ENCODE results near the gene MORN3. TPM values are rescaled to one million over a fixed set of nuclear protein-coding genes. Genes with fewer than 3 reads are reported as not detected.
A peak's percentile ranks its signal among the peaks of the same experiment; 100 is the strongest.
"Not testable (repeated sequence)": the region's sequence is repeated elsewhere in the genome, so short reads cannot be mapped to it uniquely, and the experiment has no call there.

The MORN3 gene, protein sequence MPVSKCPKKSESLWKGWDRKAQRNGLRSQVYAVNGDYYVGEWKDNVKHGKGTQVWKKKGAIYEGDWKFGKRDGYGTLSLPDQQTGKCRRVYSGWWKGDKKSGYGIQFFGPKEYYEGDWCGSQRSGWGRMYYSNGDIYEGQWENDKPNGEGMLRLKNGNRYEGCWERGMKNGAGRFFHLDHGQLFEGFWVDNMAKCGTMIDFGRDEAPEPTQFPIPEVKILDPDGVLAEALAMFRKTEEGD
- total RNA-seq (2014; rRNA removed), result 0.06 TPM in 1 of 2 replicates, not detected in the other
- polyA plus RNA-seq (2012), result 0.29 TPM

- no peak for DNase-seq (ENCODE audit: low read depth)
Measured at GRCh38 chr12:121669521-121669900, at the start of gene MORN3. MORN3 (minus strand) TSS chr12:121669654; CDS start chr12:121669483, 171 bp downstream.

DNA sequence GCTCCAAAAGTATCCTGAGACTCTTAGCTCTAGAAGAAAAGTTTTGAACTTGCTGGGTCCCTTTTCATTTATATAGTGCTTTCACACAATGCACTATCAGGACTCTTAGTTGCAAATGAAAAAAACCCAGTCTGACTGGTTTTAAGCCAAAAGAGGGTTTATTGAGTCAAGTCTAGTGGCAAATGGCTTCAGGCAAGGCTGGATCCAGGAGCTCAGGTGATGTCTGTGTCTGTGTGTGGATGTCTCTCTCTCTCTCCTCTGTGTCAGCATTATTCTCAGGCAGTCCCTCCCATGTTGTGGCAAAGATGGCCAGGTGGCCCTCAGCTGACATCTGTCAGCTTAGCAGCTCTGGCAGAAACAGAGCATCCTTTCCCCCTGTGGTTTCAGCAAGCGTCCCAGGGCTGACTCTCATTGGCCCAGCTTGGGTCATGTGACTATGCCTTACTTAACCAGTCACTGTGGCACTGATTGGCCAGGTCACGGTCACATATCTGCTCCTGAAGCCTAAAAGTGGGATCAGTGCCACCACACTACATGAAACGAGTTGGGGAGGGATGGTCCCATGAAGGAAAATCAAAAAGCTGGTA, 49.3 kb upstream of the MORN3 start:
- DNase-seq (ENCODE audit: low read depth), result no peak

DNA sequence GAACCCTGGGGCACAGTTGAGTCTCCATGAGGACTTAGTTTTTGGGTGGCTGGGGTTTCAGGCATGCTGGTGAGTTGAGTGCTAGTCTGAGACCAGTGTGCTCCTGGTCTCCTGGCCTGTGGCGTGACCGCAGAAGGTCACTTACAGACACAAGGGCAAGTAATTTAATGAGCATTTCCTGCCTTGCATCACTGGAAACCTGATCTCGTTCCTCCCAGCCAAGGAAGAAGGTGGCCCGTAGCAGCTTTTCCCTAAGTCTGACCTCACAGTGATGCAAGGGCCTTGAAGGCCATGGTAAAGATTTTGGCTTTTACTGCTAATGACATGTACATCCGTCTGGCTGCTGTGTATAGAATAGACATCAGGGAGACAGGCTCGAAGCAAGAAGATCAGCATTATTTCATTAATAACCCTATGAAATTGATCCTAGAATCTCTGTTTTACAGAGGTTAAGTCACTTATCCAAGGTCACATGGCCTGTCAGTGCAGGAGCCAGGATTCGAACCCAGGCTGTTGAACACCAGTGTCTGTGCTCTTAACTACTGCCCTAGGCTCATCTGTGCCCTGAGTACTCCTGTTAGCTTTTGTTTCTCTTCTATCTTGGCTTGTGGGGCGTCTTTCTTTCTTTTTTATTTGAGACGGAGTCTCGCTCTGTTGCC, 47.7 kb upstream of the MORN3 start:
- peak; percentile 96 for DNase-seq (ENCODE audit: low read depth)

GRCh38 chr12:121715862-121716435, 46.5 kb upstream of the MORN3 start:
- DNase-seq (ENCODE audit: low read depth), result no peak

DNA sequence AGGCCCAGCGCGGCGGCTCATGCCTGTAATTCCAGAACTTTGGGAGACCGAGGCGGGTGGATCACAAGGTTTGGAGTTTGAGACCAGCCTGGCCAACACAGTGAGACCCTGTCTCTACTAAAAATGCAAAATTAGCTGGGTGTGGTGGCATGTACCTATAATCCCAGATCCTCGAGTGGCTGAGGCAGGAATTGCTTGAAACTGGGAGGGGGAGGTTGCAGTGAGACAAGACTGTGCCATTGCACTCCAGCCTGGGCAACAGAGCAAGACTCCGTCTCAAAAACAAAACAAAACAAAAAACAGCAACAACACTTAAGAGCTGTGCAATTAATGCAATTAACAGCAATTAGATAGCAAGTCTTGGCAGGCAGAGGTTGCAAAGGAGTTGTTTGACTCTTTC, 45.6 kb upstream of the MORN3 start:
- DNase-seq (ENCODE audit: low read depth), result not testable (repeated sequence)

GRCh38 chr12:121713793-121714192, 44.3 kb upstream of the MORN3 start:
- no peak for DNase-seq (ENCODE audit: low read depth)

DNA sequence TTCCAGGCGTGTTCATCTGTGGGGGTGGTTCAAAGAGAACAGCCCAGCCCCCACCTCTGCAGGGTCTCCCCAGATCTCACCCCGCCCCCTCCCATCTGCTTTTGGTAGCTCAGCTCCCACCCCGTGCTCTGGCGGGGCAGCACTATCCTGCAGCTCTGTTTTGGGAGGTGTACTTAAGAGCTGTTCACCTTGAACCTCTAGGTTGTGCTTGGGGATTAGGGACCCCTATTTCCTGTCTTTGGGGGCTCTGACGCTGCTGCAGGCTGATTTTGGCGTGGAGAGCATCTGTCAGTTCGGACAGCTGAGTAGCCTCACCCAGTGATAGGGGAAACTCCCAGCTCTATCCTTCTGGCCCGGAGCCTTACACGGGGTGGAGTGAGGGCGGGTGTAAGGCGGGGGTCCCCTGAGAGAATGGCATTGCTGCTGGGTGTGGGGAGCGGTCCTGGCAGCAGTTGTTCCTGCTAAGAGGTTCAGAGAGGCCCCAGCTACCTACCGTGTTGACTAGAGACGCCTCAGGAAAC, 43.9 kb upstream of the MORN3 start:
- peak; percentile 40 for DNase-seq (ENCODE audit: low read depth)

DNA sequence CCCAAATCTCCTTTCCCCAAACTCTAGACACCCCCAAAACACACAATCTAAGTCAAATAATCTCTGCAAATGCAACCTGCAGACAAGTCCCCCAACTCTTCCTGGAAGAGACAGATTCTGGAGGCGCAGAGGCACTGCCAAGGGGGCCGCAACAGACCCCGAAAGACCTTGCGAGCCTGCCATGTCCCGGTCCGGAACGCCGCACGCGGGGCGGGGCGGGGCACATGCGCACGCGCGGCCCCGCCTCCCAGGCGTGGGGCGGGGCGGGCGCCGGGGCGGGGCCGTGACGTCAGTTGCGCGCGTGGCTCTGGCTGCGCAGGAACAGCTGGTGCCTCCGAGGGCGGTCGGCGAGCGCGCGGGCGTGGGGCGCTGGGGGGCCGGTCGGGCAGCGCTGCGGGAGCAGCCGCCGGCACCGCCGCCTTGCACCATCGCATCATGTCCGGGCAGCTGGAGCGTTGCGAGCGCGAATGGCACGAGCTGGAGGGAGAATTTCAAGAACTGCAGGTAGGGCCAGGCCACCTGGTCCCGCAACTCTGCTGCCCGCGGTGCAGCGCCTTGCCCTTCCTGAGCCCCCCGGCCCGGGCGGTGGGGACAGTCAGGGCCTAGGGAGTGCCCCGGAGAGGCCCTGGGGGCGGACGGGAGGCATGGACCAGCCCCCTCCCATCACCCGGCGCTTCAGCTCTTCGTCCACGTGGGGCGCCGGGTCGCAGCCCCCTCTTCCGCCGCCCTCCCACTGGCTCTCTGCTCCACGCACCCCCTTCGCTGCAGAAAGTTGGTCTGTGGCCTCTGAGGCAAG, 43.2 kb upstream of the MORN3 start, which contains the start of gene TMEM120B:
TSS of gene TMEM120B (plus strand) at position 292 of the 796 bp plus-strand sequence. CDS start at position 436, 144 bp downstream.
- peak; percentile 75 for DNase-seq (ENCODE audit: low read depth)

- peak; percentile 97 for DNase-seq (ENCODE audit: low read depth)
Measured at GRCh38 chr12:121712190-121712460, 42.7 kb upstream of the MORN3 start.

DNA sequence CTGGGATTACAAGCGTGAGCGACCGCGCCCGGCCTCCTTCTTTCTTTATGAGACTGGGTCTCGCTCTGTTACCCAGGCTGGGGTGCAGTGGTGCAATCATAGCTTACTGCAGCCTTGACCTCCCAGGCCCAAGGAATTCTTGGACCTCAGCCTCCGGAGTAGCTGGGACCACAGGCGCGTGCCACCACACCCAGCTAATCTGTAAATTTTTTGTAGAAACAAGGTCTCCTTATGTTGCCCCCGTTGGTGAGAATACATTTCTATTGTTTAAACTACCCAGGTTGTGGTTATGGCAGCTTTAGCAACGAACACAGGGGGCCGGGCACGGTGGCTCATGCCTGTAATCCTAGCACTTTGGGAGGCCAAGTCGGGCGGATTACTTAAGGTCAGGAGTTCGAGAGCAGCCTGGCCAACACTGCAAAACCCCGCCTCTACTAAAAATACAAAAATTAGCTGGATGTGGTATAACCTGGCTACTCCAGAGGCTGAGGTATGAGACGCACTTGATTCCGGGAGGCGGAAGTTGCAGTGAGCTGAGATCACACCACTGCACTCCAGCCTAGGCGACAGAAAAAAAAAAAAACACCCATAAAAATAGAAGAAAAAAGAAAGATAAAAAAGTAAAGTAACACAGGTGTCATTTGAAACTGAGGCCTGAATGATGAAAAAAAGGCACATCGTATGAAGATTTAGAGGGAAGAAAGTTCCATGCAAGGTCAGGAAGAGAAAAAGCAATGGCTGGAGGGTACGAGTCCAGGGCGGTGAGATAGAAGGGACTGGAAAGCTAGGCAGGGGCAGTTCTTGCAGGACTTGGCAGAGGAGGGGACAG, 42.1 kb upstream of the MORN3 start:
- peak; percentile 35 for DNase-seq (ENCODE audit: low read depth)

GRCh38 chr12:121709478-121709961, 40.1 kb upstream of the MORN3 start:
- peak; percentile 68 for DNase-seq (ENCODE audit: low read depth)

DNA sequence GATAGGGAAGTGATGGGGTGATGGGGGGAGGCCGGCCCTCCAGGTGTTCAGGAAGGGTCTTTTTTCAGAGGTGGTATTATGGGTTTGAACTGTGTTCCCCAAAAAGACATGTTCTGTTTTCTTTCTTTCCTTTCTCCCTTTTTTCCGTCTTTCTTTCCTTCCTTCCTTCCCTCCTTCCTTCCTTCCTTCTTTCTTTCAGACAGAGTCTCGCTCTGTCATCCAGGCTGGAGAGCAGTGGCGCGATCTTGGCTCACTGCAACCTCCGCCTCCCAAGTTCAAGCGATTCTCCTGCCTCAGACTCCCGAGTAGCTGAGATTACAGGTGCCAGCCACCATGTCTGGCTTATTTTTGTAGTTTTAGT, 39.6 kb upstream of the MORN3 start:
- DNase-seq (ENCODE audit: low read depth), result not testable (repeated sequence)

DNA sequence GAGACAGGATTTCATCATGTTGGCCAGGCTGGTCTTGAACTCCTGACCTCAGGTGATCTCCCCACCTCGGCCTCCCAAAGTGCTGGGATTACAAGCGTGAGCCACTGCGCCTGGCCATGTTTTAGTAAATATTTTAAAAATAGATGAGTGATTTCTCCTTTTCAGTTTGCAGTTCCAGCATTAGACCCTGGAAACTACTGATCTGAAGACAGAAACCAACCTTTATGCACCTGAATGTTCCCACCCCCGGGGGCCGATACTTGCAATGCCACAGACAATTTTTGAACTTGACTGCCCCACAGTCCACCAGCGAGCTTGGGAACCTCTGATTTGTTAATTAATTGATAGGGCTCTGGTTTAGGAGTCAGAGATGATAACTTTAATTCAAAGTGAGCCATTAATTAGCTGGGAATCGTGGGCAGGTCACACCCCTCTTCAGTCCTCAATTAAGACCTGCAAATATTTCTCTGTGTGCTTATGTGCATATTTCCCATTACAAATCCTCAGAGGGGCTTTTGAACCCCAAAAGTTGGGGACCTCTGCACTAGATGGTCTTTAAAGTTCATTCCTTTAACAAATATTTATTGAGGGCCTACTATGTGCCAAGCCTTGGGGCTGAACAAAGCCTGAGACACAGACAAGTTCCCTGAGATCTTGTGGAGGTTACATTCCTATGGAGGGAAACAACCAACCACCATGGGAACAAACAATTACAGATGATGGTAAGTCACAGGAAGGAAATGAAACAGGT, 39.0 kb upstream of the MORN3 start:
- no peak for DNase-seq (ENCODE audit: low read depth)

DNA sequence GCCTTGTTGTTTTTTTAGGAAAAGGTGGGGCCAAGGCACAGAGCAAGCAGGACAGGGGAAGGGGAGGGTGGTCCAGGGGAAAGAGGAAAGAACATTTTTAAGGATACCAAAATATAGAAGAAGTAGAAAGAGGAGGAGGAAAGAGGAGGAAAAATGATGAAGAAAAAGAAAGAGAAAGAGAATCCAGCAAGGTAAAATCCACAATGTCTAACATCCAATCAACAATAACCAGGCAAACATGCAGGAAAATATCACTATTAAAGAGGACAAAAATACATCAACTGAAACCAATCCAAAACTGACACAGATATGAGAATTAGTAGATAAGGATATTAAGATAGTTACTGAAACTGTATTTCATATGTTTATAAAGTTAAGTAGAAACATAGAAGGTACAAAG, 36.1 kb upstream of the MORN3 start:
- DNase-seq (ENCODE audit: low read depth), result no peak

GRCh38 chr12:121702944-121703343, 33.5 kb upstream of the MORN3 start:
- DNase-seq (ENCODE audit: low read depth), result no peak

- no peak for DNase-seq (ENCODE audit: low read depth)
Measured at GRCh38 chr12:121701667-121702277, 32.3 kb upstream of the MORN3 start.

- not testable (repeated sequence) for DNase-seq (ENCODE audit: low read depth)
Measured at GRCh38 chr12:121697861-121698260, 28.4 kb upstream of the MORN3 start.

DNA sequence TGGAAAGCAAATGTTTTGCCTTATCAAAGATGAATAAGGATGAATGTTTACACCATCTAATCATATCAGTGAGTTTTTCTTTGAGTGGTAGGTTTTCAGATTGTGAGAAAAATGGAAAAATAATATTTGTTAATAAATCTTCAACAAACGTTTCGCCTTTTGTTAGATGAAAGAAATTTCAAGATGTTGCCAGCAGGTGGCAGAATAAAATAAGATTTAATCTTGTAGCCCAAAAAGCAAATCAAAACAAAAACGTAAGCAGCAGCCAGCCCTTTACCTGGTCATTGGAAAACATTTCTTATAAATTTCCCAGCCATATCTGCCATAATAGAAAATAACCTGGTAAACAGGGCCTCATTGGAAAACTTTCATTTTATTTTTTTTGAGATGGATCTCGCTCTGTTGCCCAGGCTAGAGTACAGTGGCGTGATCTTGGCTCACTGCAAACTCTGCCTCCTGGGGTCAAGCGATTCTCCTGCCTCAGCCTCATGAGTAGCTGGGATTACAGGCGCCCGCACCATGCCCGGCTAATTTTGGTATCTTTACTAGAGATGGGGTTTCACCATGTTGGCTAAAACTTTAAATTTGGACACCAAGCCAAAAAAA, 27.7 kb upstream of the MORN3 start:
- DNase-seq (ENCODE audit: low read depth), result peak; percentile 46

DNA sequence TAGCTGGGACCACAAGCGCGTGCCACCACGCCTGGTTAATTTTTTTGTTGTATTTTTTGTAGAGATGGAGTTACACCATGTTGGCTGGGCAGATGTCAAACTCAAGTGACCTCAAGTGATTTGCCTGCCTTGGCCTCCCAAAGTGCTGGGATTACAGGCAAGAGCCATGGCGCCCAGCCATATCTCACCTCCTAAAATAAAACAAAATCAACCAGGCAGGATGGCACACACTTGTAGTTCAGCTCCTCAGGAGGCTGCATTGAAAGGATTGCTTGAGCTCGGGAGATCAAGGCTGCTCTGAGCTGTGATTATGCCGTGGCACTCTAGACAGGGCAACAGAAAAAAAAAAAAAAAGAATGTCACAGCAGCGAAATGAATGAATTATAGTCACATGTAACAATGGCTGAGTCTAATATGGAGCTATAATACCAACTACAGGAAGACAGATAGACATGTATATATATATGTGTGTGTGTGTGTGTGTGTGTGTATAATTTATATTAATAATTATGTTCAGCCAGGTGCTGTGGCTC, 23.8 kb upstream of the MORN3 start:
- DNase-seq (ENCODE audit: low read depth), result no peak
